HepG2 (cell line): ENCODE measurements around the gene CHD2. TPM values are rescaled to one million over a fixed set of nuclear protein-coding genes. Genes with fewer than 3 reads are reported as not detected.

Experiments
- ATAC-seq: fragments of 200-7000 bp; cut with Tn5 transposase; 3 replicates; pipeline ENCODE4 v1.9.1; 2020; ENCODE audit warnings: mild to moderate bottlenecking, moderate library complexity
- BruUV-seq: library from RNA; stranded (reverse); fragments of 400-500 nt; replicated peaks from 2 replicates; lab custom pipeline; 2021; lab: Mats Ljungman, UMichigan
- CTCF ChIA-PET: fragments of 300-600 bp; formaldehyde crosslinking; extraction: SDS; loops from one replicate; lab custom pipeline; 2021; ENCODE audit warnings: low total read pairs, inconsistent platforms, low intra/inter-chr PET ratio; lab: Yijun Ruan, JAX
- POLR2A ChIA-PET: fragments of 350-600 bp; sonication (Branson Sonifier 250); formaldehyde crosslinking; loops from one replicate; lab custom pipeline; 2020; ENCODE audit warnings: antibody characterized with exemption, inconsistent platforms; lab: Yijun Ruan, JAX
- DNase-seq: peaks from one replicate; pipeline ENCODE4 v3.0.0-alpha.2; 2015; ENCODE audit warnings: low spot score
- FAIRE-seq: peaks from 3 replicates; lab custom pipeline; 2011; peaks lifted over from hg19 to GRCh38; lab: Jason Lieb, UNC
- H2AFZ ChIP-seq: one replicate; pipeline ENCODE4 v1.6.1; 2011; ENCODE audit warnings: low read length, inconsistent platforms
- H3K27ac ChIP-seq: fragments of 300-600 bp; 3 replicates; pipeline ENCODE4 v1.8.0; 2011; ENCODE audit warnings: mixed run types, mild to moderate bottlenecking, mixed read lengths, low read length, inconsistent platforms; ENCODE audit not compliant: insufficient read depth; ENCODE audit errors: extremely low read length
- H3K27me3 ChIP-seq, 2 experiments: fragments of 200-600 bp in 1 of 2; 2 replicates in 1 of 2; 3 replicates in 1 of 2; pipeline versions ENCODE4 v1.6.0 to v1.8.0; 2011; ENCODE audit warnings: low read length in 2 of 2, mild to moderate bottlenecking in 2 of 2, moderate library complexity in 2 of 2, inconsistent platforms in 1 of 2; ENCODE audit not compliant: insufficient read depth in 2 of 2, control insufficient read depth in 1 of 2
- H3K36me3 ChIP-seq, 2 experiments: fragments of 200-600 bp in 1 of 2; replicated peaks in 1 of 2; 2 replicates in 1 of 2; 3 replicates in 1 of 2; pipeline versions ENCODE4 v1.5.1 to v1.8.0; 2011; ENCODE audit warnings: low read length in 2 of 2, inconsistent platforms in 1 of 2; ENCODE audit not compliant: insufficient read depth in 2 of 2, control insufficient read depth in 1 of 2
- H3K4me1 ChIP-seq: 2 replicates; pipeline ENCODE4 v1.5.1; 2012; ENCODE audit warnings: low read length, inconsistent platforms; ENCODE audit not compliant: insufficient read depth
- H3K4me2 ChIP-seq: 2 replicates; pipeline ENCODE4 v1.6.0; 2011; ENCODE audit warnings: low read depth, low read length, inconsistent platforms
- H3K4me3 ChIP-seq, 3 experiments: fragments of 200-600 bp in 1 of 3; sonication (generic), shearing (Covaris generic) in 1 of 3; replicated peaks in 1 of 3; 2 replicates each; pipeline ENCODE4 v1.5.1; 2011 to 2016; ENCODE audit warnings: low read length in 3 of 3, inconsistent platforms in 2 of 3, low read depth in 2 of 3, mild to moderate bottlenecking in 2 of 3, control low read depth in 1 of 3, mixed read lengths in 1 of 3; ENCODE audit not compliant: insufficient read depth in 1 of 3
- H3K79me2 ChIP-seq: one replicate; pipeline ENCODE4 v1.6.1; 2011; ENCODE audit warnings: low read length, inconsistent platforms; ENCODE audit not compliant: insufficient read depth
- H3K9ac ChIP-seq: 2 replicates; pipeline ENCODE4 v1.6.0; 2011; ENCODE audit warnings: mild to moderate bottlenecking, low read depth, low read length, inconsistent platforms; ENCODE audit not compliant: insufficient read depth
- H3K9me3 ChIP-seq: 2 replicates; pipeline ENCODE4 v1.5.1; 2012; ENCODE audit warnings: mild to moderate bottlenecking, low read length
- H4K20me1 ChIP-seq: 2 replicates; pipeline ENCODE4 v1.6.0; 2011; ENCODE audit warnings: inconsistent platforms, mild to moderate bottlenecking, low read length, moderate library complexity; ENCODE audit not compliant: insufficient read depth
- AGO2 ChIP-seq: fragments of 200-400 bp; formaldehyde crosslinking; optimal IDR thresholded peaks from 2 replicates; pipeline ENCODE3; 2017; ENCODE audit warnings: mild to moderate bottlenecking, low read depth, low read length, moderate library complexity
- PCBP1 ChIP-seq: fragments of 200-400 bp; formaldehyde crosslinking; IDR thresholded peaks from 2 replicates; pipeline ENCODE4 v1.6.1; 2017; ENCODE audit warnings: mild to moderate bottlenecking, low read depth, low read length, borderline replicate concordance
- POLR2G ChIP-seq: fragments of 200-400 bp; formaldehyde crosslinking; IDR thresholded peaks from 2 replicates; pipeline ENCODE4 v1.6.1; 2018; ENCODE audit warnings: mild to moderate bottlenecking, low read depth, low read length, moderate library complexity
- RBM22 ChIP-seq: fragments of 200-400 bp; formaldehyde crosslinking; optimal IDR thresholded peaks from 2 replicates; pipeline ENCODE3; 2017; ENCODE audit warnings: mild to moderate bottlenecking, low read length, moderate library complexity
- ZNF207 ChIP-seq: fragments of 450-650 bp; IDR thresholded peaks from 2 replicates; pipeline ENCODE4 v1.6.1; 2016; ENCODE audit warnings: antibody characterized with exemption, borderline replicate concordance
- WGBS: methylation state at CpG from one replicate; pipeline ENCODE4 v1.1.6; 2017; ENCODE audit warnings: low lambda C conversion rate; 5-methylcytosine and 5-hydroxymethylcytosine counted together
- in situ Hi-C: cut with HindIII; loops from 2 replicates; pipeline ENCODE4 v1.10.0; 2017; ENCODE audit warnings: low pct_unique_long_range_greater_than_20kb; ENCODE audit not compliant: extremely low pct_ligation_motif_present
- intact Hi-C: fragments of 100-400 bp; cut with micrococcal nuclease; formaldehyde crosslinking; loops from one replicate; pipeline ENCODE4 v1.10.0; 2022; ENCODE audit not compliant: unreplicated experiment
- polyA plus RNA-seq, 8 experiments: library from polyadenylated mRNA; depleted of rRNA in 3 of 8; stranded (reverse) in 7 of 8; unstranded in 1 of 8; fragments of >200 nt; fragmentation: Illumina TruSeq in 4 of 8; extraction: Trizol in 4 of 8; gene quantifications; 2 replicates each; pipeline versions ENCODE4 v1.2.1 to v1.2.3, GENCODE V29; 2011 to 2016; ENCODE audit warnings: low read depth in 4 of 8, missing spikeins in 1 of 8, mixed read lengths in 1 of 8; ENCODE audit not compliant: insufficient read depth in 1 of 8
- total RNA-seq, 5 experiments: library from RNA; depleted of rRNA; stranded (reverse); fragments of >200 nt; fragmentation: Illumina TruSeq; extraction: Trizol; gene quantifications; 2 replicates each; pipeline ENCODE4 v1.2.3, GENCODE V29; 2016; ENCODE audit warnings: low read depth in 1 of 5
- TF ChIP-seq, protein P1 (sequence below): sonication (generic); formaldehyde crosslinking; IDR thresholded peaks from one replicate; pipeline ENCODE4 v1.5.1; 2020; ENCODE audit warnings: mild to moderate bottlenecking, missing genetic modification reagents; ENCODE audit errors: not compliant biosample characterization

The CHD2 gene
- total and polyA plus RNA-seq, 2 of the 13 experiments (the other 11 are each of a cell fraction or from before 2014, with no cell fraction given): 54.0 to 54.1 TPM

- ChIA-PET CTCF (no interaction called here), POLR2A (no interaction called here)
- no peak overlapping the region for H3K4me3 ChIP-seq
- peaks cover 29% of the 10 kb centered on the region for H4K20me1 ChIP-seq
- no peaks in the 10 kb centered on the region for H3K9me3 ChIP-seq
- ATAC-seq (no peak), FAIRE-seq (no peak), DNase-seq (no peak)
- no peak overlapping the region for H3K9ac ChIP-seq
- H3K4me1 ChIP-seq: peaks cover 19% of the 10 kb centered on the region
- no peak overlapping the region for H3K4me2 ChIP-seq
- H3K79me2 ChIP-seq: peaks cover 2% of the 10 kb centered on the region
- in situ Hi-C loops: no loop called here
- 100% methylated on average over 5 of the region's 9 CpGs for WGBS
- intact Hi-C loops: no loop called here
- peaks cover 26 to 55% of the 10 kb centered on the region in 2 experiments for H3K36me3 ChIP-seq
- H3K27me3 ChIP-seq: 0 out of 5 replicates have a peak, but pooled peaks cover 0 to 4% of the 10 kb centered on the region in 2 experiments
- no peak overlapping the region for H3K27ac ChIP-seq
- TF ChIP-seq ZNF207 (no peak), AGO2 (peak; percentile 89), POLR2G (peak; percentile 33), RBM22 (peak; percentile 97), PCBP1 (no peak)
- TF ChIP-seq, protein P1, sequence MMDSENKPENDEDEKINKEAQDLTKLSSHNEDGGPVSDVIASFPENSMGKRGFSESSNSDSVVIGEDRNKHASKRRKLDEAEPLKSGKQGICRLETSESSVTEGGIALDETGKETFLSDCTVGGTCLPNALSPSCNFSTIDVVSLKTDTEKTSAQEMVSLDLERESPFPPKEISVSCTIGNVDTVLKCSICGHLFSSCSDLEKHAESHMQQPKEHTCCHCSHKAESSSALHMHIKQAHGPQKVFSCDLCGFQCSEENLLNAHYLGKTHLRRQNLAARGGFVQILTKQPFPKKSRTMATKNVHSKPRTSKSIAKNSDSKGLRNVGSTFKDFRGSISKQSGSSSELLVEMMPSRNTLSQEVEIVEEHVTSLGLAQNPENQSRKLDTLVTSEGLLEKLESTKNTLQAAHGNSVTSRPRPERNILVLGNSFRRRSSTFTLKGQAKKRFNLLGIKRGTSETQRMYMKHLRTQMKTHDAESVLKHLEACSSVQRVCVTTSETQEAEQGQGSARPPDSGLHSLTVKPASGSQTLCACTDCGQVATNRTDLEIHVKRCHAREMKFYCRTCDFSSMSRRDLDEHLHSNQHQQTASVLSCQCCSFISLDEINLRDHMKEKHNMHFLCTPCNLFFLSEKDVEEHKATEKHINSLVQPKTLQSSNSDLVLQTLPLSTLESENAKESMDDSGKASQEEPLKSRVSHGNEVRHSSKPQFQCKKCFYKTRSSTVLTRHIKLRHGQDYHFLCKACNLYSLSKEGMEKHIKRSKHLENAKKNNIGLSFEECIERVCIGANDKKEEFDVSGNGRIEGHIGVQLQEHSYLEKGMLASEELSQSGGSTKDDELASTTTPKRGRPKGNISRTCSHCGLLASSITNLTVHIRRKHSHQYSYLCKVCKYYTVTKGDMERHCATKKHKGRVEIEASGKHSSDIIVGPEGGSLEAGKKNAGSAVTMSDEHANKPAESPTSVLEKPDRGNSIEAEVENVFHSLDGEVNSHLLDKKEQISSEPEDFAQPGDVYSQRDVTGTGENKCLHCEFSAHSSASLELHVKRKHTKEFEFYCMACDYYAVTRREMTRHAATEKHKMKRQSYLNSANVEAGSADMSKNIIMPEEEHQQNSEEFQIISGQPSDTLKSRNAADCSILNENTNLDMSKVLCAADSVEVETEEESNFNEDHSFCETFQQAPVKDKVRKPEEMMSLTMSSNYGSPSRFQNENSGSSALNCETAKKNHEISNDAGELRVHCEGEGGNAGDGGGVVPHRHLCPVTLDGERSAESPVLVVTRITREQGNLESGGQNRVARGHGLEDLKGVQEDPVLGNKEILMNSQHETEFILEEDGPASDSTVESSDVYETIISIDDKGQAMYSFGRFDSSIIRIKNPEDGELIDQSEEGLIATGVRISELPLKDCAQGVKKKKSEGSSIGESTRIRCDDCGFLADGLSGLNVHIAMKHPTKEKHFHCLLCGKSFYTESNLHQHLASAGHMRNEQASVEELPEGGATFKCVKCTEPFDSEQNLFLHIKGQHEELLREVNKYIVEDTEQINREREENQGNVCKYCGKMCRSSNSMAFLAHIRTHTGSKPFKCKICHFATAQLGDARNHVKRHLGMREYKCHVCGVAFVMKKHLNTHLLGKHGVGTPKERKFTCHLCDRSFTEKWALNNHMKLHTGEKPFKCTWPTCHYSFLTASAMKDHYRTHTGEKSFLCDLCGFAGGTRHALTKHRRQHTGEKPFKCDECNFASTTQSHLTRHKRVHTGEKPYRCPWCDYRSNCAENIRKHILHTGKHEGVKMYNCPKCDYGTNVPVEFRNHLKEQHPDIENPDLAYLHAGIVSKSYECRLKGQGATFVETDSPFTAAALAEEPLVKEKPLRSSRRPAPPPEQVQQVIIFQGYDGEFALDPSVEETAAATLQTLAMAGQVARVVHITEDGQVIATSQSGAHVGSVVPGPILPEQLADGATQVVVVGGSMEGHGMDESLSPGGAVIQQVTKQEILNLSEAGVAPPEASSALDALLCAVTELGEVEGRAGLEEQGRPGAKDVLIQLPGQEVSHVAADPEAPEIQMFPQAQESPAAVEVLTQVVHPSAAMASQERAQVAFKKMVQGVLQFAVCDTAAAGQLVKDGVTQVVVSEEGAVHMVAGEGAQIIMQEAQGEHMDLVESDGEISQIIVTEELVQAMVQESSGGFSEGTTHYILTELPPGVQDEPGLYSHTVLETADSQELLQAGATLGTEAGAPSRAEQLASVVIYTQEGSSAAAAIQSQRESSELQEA (CRISPR knock-in tag): no peak
- H2AFZ ChIP-seq: no peak overlapping the region
- BruUV-seq: no TSS peak
These were observed 126.3 kb downstream of the CHD2 start for GRCh38 chr15:93026380-93026817.
